Endothelial cell (in vitro differentiated cells): ENCODE measurements around the gene GALM. TPM values are rescaled to one million over a fixed set of nuclear protein-coding genes. Genes with fewer than 3 reads are reported as not detected.

ENCODE experiments used
- total RNA-seq: library from RNA; stranded (reverse); fragmentation: NEBNext Ultra II Directional; extraction: Animal tissue kit (Norgen Biotek cat#: 25700); gene quantifications from one replicate; pipeline ENCODE4 v1.2.1, GENCODE V29; 2021; ENCODE audit not compliant: unreplicated experiment

GALM gene
- total RNA-seq, 1 donor from 2014 or later = 13.0 TPM

Other genes with a start within 250 kb of the GALM start
- 57.1 TPM for gene HNRNPLL, start 63.2 kb upstream of the GALM start, total RNA-seq
- 137 TPM for gene SRSF7, start 85.2 kb downstream of the GALM start, total RNA-seq
- gene GEMIN6, start 112.1 kb downstream of the GALM start, total RNA-seq = 9.5 TPM
- gene DHX57, start 209.8 kb downstream of the GALM start, total RNA-seq = 27.0 TPM
- 11.3 TPM for gene MORN2, start 209.9 kb downstream of the GALM start, total RNA-seq
- gene ARHGEF33, start 223.8 kb downstream of the GALM start, total RNA-seq = 0.69 TPM